Hematopoietic multipotent progenitor cell treated with erythropoietin and hydrocortisone succinate and interleukin-3 and kit ligand, for 4 days (in vitro differentiated cells): ENCODE data around the gene PACSIN2.
"Not testable (repeated sequence)": the region's sequence is repeated elsewhere in the genome, so short reads cannot be mapped to it uniquely, and the experiment has no call there.

Experiments used
- DNase-seq: peaks from one replicate; pipeline ENCODE4 v3.0.0-alpha.2; 2015

The PACSIN2 gene

DNA sequence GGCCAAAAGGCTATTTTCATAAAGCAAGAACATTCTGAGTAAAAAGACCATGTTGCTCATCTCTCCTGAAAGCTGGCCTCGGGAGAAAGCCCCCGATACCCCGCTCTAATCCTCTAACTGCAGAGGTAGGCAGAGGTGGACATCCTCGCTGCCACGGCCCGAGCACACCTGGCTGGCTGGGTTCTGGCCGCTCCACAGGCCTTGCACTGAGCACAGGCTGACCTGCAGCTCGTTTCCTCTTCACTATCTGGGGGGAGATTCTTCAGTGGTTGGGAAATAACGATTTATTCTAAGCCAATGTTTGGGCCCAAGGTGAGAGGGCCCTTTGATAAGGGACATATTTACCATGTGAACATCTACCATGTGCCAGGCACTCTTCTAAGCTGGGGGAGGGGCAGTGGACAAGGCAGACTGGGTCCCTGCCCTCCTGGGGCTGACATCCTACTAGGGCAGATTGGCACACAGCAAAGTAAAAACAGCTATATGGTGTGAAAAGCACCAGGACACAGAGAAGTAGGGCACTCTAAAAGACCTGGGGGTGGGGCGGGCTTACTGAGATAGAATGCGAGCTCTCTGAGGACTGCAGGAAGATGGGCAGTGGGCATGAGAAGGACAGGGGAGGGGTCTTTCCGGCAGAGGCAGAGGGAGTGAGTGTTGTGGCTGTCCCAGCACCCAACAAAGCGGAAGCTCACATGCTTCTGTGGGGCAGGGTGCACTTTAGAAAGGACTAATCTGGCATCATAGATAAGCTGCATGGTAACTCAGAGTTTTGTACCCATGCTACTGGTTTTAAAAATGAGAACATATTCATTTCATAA is 92.4 kb downstream of the PACSIN2 start:
- DNase-seq = peak; percentile 96

DNA sequence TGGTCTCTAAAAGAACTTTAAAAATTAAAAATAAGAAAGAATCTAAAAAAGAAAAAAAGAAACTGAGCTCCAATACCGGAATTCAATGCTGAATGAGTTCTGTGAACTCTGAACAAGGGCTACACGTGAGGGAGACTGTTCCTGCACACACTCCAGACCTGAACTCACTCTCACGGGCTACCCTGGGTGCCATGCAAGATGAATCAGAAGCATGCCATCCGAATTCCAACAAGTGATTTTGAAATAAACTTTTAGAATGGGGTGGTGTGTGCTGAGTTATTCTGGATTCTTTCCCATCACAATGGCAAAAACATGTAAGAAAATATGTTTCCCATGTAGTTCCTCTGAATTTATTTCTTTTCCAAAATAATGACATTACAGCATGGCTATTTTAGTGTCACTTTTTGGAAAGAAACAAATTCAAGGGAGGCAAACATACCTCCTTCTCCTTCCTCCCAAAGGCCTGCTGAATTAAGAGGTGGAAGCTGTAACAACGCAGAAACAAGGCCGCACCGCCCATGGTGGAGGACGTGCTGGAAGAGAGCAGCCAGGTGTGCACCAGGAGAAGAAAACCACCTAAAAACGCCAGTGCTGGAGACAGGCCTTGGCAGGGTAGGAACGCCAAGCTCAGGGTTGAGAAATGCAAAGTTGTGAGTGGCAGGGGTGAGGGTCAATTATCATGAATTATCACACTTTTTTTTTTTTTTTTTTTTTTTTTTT is 94.7 kb downstream of the PACSIN2 start:
- no peak for DNase-seq

DNA sequence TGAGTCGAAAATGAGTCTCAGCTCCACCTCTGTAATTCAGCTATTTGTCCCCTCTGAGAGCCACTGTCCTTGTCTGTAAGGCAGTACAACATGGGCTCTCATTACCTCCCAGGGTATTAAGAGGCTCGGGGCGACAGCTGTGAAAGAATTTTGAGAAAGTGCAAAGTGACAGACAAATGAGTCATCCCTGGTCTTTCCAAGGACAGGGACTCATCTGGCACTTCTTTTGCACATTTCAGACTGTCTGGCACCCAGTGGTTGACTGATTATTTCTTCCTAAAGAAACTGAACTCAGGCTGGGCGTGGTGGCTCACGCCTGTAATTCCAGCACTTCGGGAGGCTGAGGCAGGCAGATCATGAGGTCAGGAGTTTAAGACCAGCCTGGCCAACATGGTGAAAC is 95.8 kb downstream of the PACSIN2 start:
- peak; percentile 58 for DNase-seq

DNA sequence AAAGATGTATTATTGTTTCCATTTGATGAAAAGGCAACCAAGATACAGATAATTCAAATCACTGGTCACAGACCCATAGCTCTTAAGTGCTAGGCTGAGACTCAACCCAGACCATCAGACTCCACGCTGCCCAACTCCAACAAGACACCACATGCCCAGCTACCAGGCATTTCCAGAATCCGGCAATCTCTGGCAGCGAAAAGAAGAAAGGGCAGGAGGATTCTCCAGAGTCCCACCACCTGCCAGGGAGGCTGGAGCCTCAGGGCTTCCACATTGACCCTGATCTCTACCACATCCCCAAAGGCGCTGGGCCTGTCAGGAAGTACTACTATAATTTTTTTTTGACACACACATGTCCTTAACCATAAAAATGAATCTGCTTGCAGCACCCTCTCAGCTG is 96.4 kb downstream of the PACSIN2 start:
- no peak for DNase-seq

DNA sequence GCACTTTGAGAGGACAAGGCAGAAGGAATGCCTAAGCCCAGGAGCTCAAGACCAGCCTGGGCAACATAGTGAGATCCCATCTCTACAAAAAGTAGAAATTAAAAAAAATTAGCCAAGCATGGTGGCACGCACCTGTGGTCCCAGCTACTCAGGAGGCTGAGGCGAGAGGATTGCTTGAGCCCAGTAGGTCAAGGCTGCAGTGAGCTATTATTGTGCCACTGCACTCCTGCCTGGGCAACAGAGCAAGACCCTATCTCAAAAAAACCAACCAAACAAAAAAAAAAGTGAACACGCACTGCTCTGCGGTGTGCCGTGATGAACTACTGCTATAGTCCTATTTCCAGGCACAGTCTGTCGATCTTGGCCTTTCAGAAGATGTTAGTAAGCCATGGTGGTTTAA is 97.6 kb downstream of the PACSIN2 start:
- not testable (repeated sequence) for DNase-seq

DNA sequence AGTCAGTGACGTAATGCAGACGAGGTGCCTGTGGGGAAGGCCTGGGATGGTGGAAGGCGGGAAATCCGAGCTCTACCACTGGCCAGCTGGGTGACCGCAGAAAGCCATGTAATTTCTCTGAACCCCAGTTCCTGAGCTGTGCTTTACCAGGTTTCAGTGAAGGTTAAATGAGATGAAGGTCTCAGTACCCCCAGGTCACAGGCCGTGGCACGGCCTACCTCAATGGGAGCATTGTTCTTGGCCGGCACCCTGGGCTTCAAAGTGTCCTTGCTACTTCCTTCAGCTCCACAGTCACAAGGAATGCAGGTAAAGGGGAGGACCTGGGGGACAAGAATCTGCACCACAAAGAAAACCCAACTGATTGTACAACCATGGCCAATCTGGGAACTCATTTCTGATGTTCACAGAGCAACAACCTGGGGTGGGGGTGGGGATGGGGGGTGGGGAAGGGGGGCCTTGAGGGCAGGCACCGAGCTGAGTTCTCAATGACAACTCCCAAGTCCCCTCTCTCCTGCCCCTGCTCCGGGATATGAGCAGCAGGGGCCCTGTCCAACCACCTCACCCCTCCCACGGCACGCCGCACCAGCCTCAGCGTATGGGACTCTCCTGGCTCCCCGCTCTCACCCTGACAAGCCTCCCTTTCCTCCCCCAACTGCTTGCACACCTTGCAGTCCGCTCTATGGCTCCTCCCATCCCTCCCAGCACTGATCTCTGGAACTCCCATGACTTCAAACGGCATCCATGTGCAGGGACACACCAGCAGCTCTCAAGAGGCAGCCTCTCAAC is 98.8 kb downstream of the PACSIN2 start:
- DNase-seq = no peak

DNA sequence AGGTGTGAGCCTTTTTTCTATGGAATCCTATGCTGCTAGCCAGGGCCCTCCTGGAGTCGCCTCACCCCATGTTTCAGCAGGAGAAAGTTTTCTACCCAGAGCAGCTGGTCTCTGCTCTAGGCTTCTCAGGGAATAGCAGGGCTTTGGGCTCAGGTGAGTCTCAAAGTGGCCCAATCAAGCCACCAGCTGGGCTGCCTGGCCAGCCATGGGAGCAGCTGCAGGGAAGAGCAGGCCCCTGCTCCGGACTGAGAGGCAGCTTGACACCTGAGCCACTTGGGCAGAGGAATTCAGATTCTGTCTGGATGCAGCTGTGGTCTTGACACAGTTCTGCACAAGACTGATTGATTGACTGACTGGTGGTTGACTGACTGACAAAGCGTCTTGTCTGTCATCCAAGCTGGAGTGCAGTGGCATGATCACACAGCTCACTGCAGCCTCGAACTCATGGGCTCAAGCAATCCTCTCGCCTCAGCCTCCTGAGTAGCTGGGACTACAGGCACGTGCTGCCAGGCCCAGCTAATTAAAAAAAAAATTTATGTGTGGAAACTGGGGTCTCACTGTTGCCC is 100.4 kb downstream of the PACSIN2 start:
- no peak for DNase-seq

DNA sequence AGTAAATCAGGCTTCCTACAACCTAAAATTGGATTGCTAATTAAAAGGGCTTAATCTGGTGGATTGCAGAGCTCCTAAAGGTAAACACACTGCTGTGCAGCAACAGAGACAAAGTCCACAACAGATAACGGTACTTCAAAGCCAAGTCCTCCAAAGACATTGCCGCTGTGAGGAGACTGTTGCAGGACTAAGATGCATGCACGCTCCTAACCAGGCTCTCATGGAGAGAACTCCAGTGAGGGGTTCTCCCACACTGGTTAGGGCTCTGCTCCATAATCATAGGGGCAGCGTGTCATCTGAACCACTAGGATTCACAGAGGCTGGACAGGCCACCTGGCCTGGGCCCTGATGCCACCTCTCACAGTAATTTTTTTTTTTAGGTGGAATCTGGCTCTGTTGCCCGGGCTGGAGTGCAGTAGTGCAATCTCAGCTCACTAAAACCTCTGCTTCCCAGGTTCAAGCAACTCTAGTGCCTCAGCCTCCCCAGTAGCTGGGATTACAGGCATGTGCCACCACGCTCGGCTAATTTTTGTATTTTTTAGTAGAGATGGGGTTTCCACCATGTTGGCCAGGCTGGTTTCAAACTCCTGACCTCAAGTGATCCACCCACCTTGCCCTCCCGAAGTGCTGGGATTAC is 101.0 kb downstream of the PACSIN2 start:
- no peak for DNase-seq

DNA sequence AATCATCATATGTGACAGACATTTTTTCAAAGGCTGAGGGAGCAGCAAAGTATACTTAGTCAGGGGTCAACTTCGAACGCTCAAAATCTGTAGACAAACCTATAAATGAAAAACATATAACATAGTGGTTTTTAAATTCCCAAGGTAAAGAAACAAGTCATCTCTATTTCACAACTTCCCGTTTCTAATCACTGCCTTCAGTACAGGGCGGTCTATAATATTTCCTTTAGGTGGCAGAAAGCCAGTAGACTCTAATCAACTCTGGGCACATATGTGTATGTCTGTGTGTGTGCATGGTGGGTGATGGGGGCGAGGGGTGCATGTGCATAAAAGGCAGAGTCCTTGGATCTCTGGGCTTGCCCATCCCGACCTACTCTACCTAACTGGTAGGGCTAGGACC is 102.9 kb downstream of the PACSIN2 start:
- DNase-seq = peak; percentile 92

DNA sequence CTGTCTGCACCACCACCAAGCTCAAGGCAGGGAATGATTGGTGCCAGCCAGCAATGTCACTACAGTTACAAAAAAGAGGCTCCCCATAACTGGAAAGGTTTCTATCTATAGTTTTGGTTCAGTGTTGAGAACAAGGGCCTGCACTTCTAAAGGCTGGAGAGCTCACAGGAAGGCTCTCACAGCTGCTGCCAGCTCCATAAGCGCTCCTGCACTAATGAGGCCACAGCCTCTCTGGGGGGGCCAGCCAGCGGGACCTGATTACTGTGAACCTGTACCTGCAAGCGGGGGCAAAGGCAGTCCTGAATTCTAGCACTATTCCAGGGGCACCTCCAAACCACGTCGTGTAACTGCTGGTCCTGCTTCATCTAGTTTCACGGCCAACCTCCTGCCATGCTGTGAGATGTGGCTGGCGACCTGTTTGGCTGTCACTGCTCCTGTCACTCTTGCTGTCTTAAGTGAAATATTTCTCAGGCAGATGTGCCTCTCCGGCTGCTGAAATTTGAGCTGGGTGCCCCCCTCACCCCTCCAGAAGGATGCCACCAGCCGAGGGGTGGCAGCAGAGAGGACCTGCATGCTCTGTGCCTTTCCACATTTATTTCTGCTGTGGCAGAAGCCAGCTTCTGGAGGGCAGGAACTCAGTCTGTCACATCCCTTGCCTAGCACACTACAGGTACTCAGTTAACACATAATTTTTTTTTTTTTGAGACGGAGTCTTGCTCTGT is 104.6 kb downstream of the PACSIN2 start:
- DNase-seq = no peak

DNA sequence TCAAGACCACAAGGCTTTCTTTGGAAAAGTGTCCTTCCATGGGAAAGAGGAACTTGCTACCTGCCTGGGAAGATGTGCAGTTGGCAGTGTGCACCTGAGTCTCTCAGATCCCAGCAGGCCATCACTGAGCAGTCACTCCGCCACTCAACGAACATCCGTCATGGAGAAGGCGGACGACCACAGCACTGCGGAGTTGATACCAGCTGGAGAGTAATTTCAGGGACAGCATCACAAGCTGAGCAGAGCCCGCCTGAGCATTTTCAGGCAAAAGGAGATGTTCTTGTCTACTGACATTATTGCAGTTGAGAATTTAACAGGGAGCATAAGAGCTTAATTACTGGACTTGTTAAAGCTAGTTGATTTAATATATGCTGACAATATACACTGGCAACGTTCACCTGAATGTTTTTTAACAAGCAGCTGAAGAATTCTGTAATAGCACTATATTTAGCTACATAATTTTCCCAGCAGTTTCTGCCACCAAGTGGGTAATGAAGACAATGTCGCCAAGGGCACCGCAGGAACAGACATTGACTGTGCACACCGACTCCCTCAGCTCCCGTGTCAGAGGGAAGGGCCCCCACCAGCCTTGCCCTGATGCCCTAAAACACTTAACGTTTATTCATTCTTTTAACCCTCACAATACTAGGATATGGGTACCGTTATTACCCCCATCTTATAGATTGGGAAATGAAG is 105.4 kb downstream of the PACSIN2 start:
- DNase-seq = no peak

DNA sequence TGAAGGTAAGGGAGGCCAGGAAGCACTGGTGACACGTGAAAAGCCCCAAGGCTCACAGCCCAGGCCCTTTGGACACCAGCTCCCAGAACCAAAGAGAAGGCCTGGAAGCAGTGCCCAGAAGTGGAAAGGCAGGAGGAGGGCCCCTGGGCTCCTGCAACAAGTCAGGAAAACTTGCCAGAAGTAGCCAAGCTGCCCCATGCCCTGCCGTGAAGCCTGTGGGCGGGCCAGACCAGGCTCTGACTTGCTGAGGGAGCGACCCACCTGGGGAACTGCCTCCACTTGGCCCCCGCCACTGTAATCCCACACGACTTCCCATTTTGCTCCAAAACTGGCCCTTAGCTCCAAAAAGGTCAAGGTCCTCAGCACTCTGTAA is 106.6 kb downstream of the PACSIN2 start:
- no peak for DNase-seq

DNA sequence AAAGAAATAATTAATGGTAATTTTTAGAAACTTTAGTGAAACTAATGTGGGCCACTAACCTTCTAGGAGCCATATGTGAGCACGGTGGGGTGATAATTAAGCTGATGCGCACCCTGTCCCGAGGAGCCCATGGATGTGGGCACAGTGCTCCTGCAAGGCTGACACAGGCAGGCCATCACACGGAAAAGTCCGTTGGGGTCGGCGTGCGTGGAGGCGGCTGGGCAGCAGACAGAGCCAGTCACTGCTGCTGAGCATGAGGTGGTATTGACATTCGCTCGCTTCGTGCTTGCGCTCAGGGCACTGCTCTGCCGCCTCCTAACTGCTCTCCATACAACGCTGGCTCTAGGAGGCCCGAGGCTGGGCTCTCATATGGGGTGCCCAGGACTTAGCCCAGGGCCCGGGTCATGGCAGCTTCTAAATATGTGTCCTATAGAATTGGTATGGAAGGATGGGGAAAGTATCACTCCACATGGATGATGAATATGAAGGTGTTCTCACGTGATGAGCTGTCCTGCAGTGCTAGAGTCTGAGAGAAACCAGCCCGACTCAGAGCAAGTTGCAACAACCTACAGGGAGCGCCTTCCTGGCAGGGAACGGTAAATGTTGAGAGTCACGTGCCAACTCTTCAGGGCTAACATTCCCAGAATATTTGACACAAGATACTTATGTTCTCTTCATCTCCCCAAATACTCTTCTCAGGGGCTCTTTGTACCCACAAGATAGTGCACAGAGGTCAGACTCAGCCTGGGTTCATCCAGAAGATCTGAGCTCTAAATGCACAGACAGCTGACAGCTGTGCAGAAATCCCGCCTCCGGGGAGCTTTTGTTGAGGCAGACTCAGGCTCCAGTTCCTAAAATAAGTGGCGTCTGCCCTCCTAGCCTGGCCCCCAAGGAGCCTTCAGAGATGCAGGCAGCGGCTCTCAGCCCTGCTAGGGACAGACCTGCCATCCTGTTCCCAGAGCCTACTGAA is 107.3 kb downstream of the PACSIN2 start:
- no peak for DNase-seq

DNA sequence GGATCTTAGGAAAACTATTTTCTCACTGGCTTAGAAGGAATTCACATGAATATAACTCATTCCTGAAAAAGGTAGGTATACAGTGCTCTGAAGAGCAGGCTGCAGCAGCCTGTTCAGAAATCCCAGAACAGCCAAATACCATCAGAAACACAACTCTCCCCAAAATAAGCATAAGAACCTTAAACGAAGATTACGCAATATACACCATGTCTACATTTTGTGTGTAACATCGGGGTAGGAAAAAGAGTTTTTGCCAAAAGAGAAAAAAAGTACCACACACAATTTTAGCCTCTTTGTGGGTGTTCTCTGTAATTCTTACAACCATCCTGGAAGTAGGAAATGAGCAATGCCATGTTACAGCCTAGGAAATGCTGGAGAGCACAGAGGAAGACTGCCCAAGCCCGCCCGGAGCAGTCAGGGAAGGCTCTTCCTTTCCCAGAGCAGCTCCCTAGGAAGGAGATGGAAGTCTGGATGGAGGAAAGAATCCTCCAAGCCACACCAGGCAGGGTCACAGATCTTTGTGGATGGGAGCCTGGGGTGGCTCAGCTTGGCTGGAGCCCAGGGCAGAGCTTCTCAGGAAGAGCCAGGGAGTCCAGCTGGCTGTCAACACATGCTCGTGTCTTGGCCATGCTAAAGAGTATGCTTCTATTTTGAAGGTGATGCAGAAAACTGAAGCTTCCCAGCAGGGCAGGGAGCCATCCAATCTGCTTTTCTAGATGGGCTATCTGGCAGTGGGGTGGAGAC is 108.2 kb downstream of the PACSIN2 start:
- DNase-seq = no peak

DNA sequence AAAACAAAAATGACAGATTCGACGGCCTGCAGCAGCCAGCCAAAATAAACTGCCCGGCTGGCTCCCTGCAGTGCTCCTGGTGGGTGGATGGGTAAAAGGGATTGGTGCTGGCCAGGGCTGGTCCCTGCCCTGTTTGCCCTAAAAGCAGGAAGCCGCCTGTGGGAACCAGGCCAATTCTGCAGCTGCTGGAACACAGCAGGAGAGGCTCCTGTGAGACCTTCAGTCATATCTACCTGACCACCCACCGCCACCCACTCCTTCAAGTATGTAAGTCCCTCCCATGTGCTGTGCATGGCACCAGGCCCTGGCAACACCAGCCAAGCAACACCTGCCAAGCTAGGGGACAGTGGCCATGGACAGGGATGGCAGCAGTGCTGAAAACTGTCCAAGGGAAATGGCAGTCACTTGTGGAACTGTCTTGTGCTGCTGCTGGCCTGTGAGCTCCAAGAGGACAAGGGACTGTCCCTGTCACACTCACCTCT is 109.2 kb downstream of the PACSIN2 start:
- DNase-seq = no peak

DNA sequence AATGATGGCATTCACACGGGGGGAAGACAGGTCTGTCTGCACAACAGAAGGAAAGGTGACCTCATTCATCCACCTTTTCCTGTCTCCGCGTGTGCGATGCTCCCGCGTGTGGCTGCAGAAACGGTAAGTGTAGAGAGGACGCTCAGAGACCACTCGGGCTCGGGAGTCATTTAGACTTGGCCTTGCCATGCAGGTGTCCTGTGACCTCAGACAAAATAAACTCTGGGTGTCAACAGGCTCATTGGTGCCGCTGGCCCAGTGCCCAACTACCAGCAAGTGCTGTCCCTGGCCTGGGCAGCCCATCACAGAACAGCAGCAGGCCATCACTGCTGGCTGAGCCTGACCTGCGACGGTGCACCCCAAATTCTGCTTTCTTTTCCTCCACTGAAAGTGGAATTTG is 109.7 kb downstream of the PACSIN2 start:
- DNase-seq = no peak

DNA sequence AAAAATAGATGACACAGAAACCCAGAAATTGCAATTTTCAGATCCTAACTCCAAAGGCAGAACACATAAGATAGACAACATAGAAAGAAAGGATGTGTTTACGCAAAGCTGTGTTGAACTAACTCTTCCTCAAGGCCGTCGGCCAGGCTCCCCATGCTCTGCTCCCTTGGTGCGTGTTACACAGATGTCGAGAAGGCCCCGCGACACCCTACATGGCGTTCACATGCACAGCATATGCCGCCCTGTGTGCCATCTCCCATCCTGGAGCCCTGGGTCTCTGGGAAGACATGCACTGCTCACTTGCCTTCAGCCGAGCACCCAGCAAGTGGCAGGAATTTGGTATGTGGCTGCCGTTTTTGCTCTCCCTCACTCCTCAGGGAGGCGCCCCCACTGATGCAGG is 110.9 kb downstream of the PACSIN2 start:
- DNase-seq = no peak

DNA sequence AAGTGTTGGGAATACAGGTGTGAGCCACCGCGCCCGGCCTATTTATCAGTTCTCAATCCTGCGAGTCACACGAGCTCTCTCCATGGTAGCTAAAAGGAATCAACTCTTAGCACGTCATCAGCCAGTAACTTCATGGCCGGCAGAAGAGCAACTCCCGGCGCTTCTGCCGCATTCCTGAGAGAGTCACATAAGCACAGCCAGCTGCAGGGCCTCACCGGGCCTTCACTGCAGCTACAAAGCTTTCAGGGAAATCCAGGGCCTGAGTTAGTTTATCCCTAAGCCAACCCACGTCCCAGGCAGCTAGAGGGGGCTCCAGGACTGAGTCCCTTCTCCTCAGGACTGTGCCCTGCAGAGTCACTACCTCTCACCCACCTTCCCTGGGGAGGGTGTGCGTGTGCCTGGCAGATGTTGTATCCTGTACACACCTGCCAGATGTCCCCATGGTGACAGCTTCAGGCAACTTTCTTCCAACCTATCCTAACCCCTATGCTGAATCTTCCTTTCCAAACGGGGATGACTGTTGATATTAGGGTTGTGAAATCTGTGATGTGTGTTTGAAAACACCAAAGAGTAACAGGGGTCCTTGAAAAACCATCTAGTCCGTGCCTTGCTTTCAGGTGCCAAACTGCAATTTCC is 112.0 kb downstream of the PACSIN2 start:
- no peak for DNase-seq
